Activated CD4-positive, alpha-beta memory T cell treated with anti-CD3 and anti-CD28 coated beads for 36 hours (primary cell): ENCODE results near the gene TBX22. TPM values are rescaled to one million over a fixed set of nuclear protein-coding genes. Genes with fewer than 3 reads are reported as not detected.
"Not testable (repeated sequence)": the region's sequence is repeated elsewhere in the genome, so short reads cannot be mapped to it uniquely, and the experiment has no call there.

Experiments used
- CTCF ChIA-PET: fragments of 350-600 bp; sonication (Branson Sonifier 250); formaldehyde crosslinking; loops from one replicate; lab custom pipeline; 2021; ENCODE audit warnings: antibody characterized with exemption, inconsistent platforms; lab: Charles Lee
- POLR2A ChIA-PET: fragments of 350-600 bp; sonication (Branson Sonifier 250); formaldehyde crosslinking; loops from one replicate; lab custom pipeline; 2021; ENCODE audit warnings: antibody characterized with exemption; lab: Charles Lee
- DNase-seq: peaks from one replicate; pipeline ENCODE4 v3.0.0-alpha.2; 2020
- H3K27ac Mint-ChIP-seq: one replicate; pipeline ENCODE4 v1.8.0; 2021; ENCODE audit warnings: mixed read lengths
- H3K27me3 Mint-ChIP-seq: one replicate; pipeline ENCODE4 v1.8.0; 2021; ENCODE audit warnings: mixed read lengths
- H3K36me3 Mint-ChIP-seq: one replicate; pipeline ENCODE4 v1.8.0; 2021; ENCODE audit warnings: mixed read lengths
- H3K4me1 Mint-ChIP-seq: one replicate; pipeline ENCODE4 v1.8.0; 2021; ENCODE audit warnings: low read depth, mixed read lengths
- H3K4me3 Mint-ChIP-seq: one replicate; pipeline ENCODE4 v1.8.0; 2021; ENCODE audit warnings: mild to moderate bottlenecking, mixed read lengths
- H3K9me3 Mint-ChIP-seq: one replicate; pipeline ENCODE4 v1.8.0; 2021; ENCODE audit warnings: mixed read lengths
- intact Hi-C: fragments of 100-400 bp; cut with micrococcal nuclease; formaldehyde crosslinking; loops from one replicate; pipeline ENCODE4 v1.15.1; 2023
- total RNA-seq, 2 experiments: library from RNA; stranded (reverse); gene quantifications; one replicate each; pipeline ENCODE4 v1.2.3, GENCODE V29; 2021

The TBX22 gene, protein sequence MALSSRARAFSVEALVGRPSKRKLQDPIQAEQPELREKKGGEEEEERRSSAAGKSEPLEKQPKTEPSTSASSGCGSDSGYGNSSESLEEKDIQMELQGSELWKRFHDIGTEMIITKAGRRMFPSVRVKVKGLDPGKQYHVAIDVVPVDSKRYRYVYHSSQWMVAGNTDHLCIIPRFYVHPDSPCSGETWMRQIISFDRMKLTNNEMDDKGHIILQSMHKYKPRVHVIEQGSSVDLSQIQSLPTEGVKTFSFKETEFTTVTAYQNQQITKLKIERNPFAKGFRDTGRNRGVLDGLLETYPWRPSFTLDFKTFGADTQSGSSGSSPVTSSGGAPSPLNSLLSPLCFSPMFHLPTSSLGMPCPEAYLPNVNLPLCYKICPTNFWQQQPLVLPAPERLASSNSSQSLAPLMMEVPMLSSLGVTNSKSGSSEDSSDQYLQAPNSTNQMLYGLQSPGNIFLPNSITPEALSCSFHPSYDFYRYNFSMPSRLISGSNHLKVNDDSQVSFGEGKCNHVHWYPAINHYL
- not detected for total RNA-seq

- Mint-ChIP-seq H3K36me3 (no peaks in the 10 kb centered on the region), H3K27me3 (no peaks in the 10 kb centered on the region), H3K27ac (no peak within 1 kb of the TSS), H3K9me3 (no peaks in the 10 kb centered on the region), H3K4me1 (no peaks in the 10 kb centered on the region), H3K4me3 (no peak within 1 kb of the TSS)
- no peak for DNase-seq
- ChIA-PET POLR2A (no interaction called here), CTCF (no interaction called here)
- intact Hi-C loops: no loop called here
Measured at GRCh38 chrX:80014141-80014940, at the start of gene TBX22. TBX22 (plus strand) TSS chrX:80014753; CDS start chrX:80022270, 7,517 bp downstream.

- intact Hi-C loops: no loop called here
- POLR2A ChIA-PET: no interaction called here
- Mint-ChIP-seq H3K4me1 (no peaks in the 10 kb centered on the region), H3K9me3 (peaks cover 13% of the 10 kb centered on the region), H3K4me3 (no peak overlapping the region), H3K27ac (no peak overlapping the region), H3K27me3 (no peaks in the 10 kb centered on the region), H3K36me3 (no peaks in the 10 kb centered on the region)
- CTCF ChIA-PET: no interaction called here
- DNase-seq: no peak
Measured at GRCh38 chrX:79975605-79976004, 38.9 kb upstream of the TBX22 start.

DNA sequence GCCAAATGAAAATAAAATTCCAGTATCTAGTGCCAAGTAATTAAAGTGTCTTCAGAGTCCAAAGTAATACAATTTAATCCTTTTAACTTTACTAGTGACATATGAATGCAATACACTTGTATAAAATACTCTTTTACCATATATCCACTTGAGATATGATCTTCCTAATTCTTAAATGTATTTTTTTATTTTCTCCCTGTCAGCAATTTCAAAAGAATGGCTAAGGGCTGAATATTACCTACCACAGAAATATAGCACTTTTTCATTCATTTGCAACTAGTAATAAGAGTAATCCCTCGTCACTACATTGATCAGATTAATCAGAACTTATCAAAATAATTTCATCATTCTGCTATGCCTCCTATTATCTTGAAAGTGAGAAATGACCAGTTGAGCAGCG is 10.1 kb upstream of the TBX22 start:
- Mint-ChIP-seq H3K36me3 (no peaks in the 10 kb centered on the region), H3K27ac (no peak overlapping the region), H3K27me3 (no peaks in the 10 kb centered on the region), H3K9me3 (no peaks in the 10 kb centered on the region), H3K4me1 (no peaks in the 10 kb centered on the region), H3K4me3 (no peak overlapping the region)
- intact Hi-C loops: no loop called here
- POLR2A ChIA-PET: no interaction called here
- CTCF ChIA-PET: no interaction called here
- no peak for DNase-seq

DNA sequence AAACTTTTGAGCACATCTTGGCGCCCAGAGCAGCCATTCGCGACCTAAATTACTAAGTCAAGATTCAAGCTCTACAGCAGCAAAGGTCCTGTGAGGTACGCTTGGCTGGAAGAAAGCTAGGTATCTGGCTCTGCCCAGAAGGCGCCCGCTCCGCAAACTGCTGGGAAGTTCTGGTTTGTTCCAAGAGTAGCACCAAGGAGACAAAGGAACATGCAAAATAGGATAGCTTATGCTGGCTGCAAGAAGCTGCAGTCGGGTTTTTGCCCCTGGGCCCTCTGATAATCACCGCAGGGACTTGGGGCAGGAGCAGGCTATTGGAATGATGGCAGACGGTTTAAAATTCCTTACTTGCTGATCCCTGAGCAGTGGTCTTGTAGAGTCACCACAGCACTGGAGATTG is 3.0 kb upstream of the TBX22 start:
- Mint-ChIP-seq H3K4me1 (no peaks in the 10 kb centered on the region), H3K27me3 (no peaks in the 10 kb centered on the region), H3K36me3 (no peaks in the 10 kb centered on the region), H3K9me3 (no peaks in the 10 kb centered on the region), H3K4me3 (no peak overlapping the region), H3K27ac (no peak overlapping the region)
- intact Hi-C loops: no loop called here
- ChIA-PET POLR2A (no interaction called here), CTCF (no interaction called here)
- no peak for DNase-seq

DNA sequence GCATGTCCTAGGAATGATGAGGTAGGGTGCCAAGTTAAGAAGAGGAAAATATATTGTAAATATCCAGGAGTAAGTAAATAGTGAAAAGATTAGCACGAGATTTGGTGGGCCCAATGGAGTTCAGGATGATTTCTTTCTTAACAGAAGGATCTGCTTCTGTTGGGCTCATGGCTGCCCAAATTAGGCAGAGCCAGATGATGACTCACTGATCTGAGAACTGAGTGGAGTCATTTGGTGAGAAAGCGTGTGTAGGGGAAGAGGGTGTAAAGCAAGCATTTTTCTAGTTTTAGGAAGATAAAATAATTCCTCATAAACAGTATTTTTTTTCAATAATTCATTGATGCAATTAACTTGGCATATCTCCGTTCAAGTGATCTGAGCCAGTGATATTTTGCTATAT is 1.6 kb downstream of the TBX22 start:
- no peaks in the 10 kb centered on the region for H3K27me3 Mint-ChIP-seq
- no peaks in the 10 kb centered on the region for H3K9me3 Mint-ChIP-seq
- H3K4me3 Mint-ChIP-seq: no peak overlapping the region
- intact Hi-C loops: no loop called here
- no peaks in the 10 kb centered on the region for H3K4me1 Mint-ChIP-seq
- CTCF ChIA-PET: no interaction called here
- POLR2A ChIA-PET: no interaction called here
- DNase-seq: no peak
- no peak overlapping the region for H3K27ac Mint-ChIP-seq
- H3K36me3 Mint-ChIP-seq: no peaks in the 10 kb centered on the region

GRCh38 chrX:80021621-80022020 is 7.1 kb downstream of the TBX22 start:
- no peak overlapping the region for H3K27ac Mint-ChIP-seq
- intact Hi-C loops: no loop called here
- no peak for DNase-seq
- CTCF ChIA-PET: no interaction called here
- peaks cover 2% of the 10 kb centered on the region for H3K27me3 Mint-ChIP-seq
- no peaks in the 10 kb centered on the region for H3K36me3 Mint-ChIP-seq
- no peak overlapping the region for H3K4me3 Mint-ChIP-seq
- POLR2A ChIA-PET: no interaction called here
- no peaks in the 10 kb centered on the region for H3K9me3 Mint-ChIP-seq
- no peaks in the 10 kb centered on the region for H3K4me1 Mint-ChIP-seq

DNA sequence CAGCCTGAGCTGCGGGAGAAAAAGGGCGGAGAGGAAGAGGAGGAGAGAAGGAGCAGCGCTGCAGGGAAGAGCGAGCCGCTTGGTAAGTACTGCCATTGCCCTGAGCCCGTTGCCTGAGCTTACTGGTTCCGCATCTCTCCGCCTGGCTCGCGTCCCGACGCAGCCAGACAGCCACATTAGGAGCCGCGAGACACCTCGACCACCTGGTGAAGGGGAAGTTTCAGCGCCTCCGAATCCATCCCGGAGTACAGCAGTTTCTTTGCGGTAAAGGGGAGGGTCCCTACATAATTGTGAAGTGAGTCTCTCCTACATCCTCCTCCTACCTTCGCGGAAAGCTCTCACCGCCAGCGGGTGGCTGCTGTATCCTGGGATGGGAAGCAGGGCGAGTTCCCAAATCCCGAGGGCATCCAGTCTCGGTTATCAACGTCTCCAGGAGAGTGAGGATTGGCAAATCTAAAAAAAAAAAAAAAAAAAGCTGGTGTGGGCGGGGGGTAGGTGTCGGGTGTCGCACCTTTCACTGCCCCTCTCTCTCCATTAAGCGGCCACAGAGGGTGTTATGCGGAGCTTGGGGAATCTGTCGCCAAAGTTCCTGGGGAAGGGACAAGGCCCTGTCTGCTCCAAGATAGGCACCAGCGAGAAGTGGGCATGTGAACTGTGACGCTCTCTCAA is 7.9 kb downstream of the TBX22 start:
- DNase-seq: no peak
- no peak overlapping the region for H3K4me3 Mint-ChIP-seq
- H3K4me1 Mint-ChIP-seq: no peaks in the 10 kb centered on the region
- no peaks in the 10 kb centered on the region for H3K36me3 Mint-ChIP-seq
- CTCF ChIA-PET: no interaction called here
- intact Hi-C loops: no loop called here
- peaks cover 2% of the 10 kb centered on the region for H3K27me3 Mint-ChIP-seq
- POLR2A ChIA-PET: no interaction called here
- H3K27ac Mint-ChIP-seq: no peak overlapping the region
- no peaks in the 10 kb centered on the region for H3K9me3 Mint-ChIP-seq

GRCh38 chrX:80026116-80026515 is 11.6 kb downstream of the TBX22 start:
- ChIA-PET POLR2A (no interaction called here), CTCF (no interaction called here)
- no peaks in the 10 kb centered on the region for H3K4me1 Mint-ChIP-seq
- H3K36me3 Mint-ChIP-seq: no peaks in the 10 kb centered on the region
- H3K4me3 Mint-ChIP-seq: no peak overlapping the region
- peaks cover 2% of the 10 kb centered on the region for H3K27me3 Mint-ChIP-seq
- no peak for DNase-seq
- intact Hi-C loops: no loop called here
- no peak overlapping the region for H3K27ac Mint-ChIP-seq
- H3K9me3 Mint-ChIP-seq: no peaks in the 10 kb centered on the region

GRCh38 chrX:80066156-80066555 is 51.6 kb downstream of the TBX22 start:
- CTCF ChIA-PET, intact Hi-C loops: not testable (repeated sequence)

GRCh38 chrX:80075625-80076024 is 61.1 kb downstream of the TBX22 start:
- H3K4me3 Mint-ChIP-seq, H3K4me1 Mint-ChIP-seq, intact Hi-C loops, CTCF ChIA-PET, H3K27ac Mint-ChIP-seq, H3K36me3 Mint-ChIP-seq, DNase-seq, H3K9me3 Mint-ChIP-seq, H3K27me3 Mint-ChIP-seq, POLR2A ChIA-PET: not testable (repeated sequence)

More at GRCh38 chrX:80066156-80066555, 51.6 kb downstream of the TBX22 start:
- POLR2A ChIA-PET, H3K36me3 Mint-ChIP-seq, DNase-seq, H3K9me3 Mint-ChIP-seq, H3K27me3 Mint-ChIP-seq, H3K4me1 Mint-ChIP-seq, H3K4me3 Mint-ChIP-seq, H3K27ac Mint-ChIP-seq: not testable (repeated sequence)
